Heart left ventricle (tissue), 16 donors: ENCODE results near the gene MPG. TPM values are rescaled to one million over a fixed set of nuclear protein-coding genes. Genes with fewer than 3 reads are reported as not detected.
"Not testable (repeated sequence)": the region's sequence is repeated elsewhere in the genome, so short reads cannot be mapped to it uniquely, and the experiment has no call there.

ENCODE experiments used
- ATAC-seq, 4 donors: fragments of 200-7000 bp; cut with Tn5 transposase; one replicate each; pipeline ENCODE4 v1.9.1; 2020 to 2022; ENCODE audit warnings: moderate library complexity in 4 of 4, mild to moderate bottlenecking in 3 of 4, moderate number of reproducible peaks in 1 of 4
- DNase-seq, 5 donors: peaks; one replicate each; pipeline ENCODE4 v3.0.0-alpha.2; 2020
- H3K27ac ChIP-seq, 12 donors: fragments of 200-600 bp; sonication (generic) in 4 of 12; one replicate each; pipeline versions ENCODE4 v1.5.0 to v1.8.0; 2016 to 2022; ENCODE audit warnings: mild to moderate bottlenecking in 2 of 12
- H3K27me3 ChIP-seq, 9 donors: fragments of 200-600 bp; sonication (generic) in 2 of 9; one replicate each; pipeline versions ENCODE4 v1.5.1 to v1.8.0; 2016 to 2022; ENCODE audit warnings: mild to moderate bottlenecking in 3 of 9
- H3K36me3 ChIP-seq, 9 donors: fragments of 200-600 bp; sonication (generic) in 2 of 9; one replicate each; pipeline versions ENCODE4 v1.5.0 to v1.8.0; 2018 to 2022; ENCODE audit warnings: mild to moderate bottlenecking in 2 of 9
- H3K4me1 ChIP-seq, 12 donors: fragments of 200-600 bp; sonication (generic) in 4 of 12; one replicate each; pipeline versions ENCODE4 v1.5.0 to v1.8.0; 2016 to 2022; ENCODE audit warnings: mild to moderate bottlenecking in 3 of 12
- H3K4me3 ChIP-seq, 12 donors: fragments of 200-600 bp; sonication (generic) in 4 of 12; one replicate each; pipeline versions ENCODE4 v1.5.0 to v1.8.0; 2017 to 2022; ENCODE audit warnings: mild to moderate bottlenecking in 9 of 12, moderate library complexity in 4 of 12
- H3K9me3 ChIP-seq, 12 donors: fragments of 200-600 bp; sonication (generic) in 4 of 12; one replicate each; pipeline versions ENCODE4 v1.5.0 to v1.8.0; 2016 to 2022; ENCODE audit warnings: mild to moderate bottlenecking in 1 of 12
- CTCF ChIP-seq, 12 donors: fragments of 200-600 bp; sonication (generic) in 4 of 12; IDR thresholded peaks; one replicate each; pipeline versions ENCODE4 v1.5.0 to v1.8.0; 2018 to 2022; ENCODE audit warnings: antibody characterized with exemption in 12 of 12, mild to moderate bottlenecking in 5 of 12
- POLR2A ChIP-seq, 2 donors: fragments of 450-650 bp; IDR thresholded peaks; one replicate each; pipeline ENCODE4 v1.6.1; 2017; ENCODE audit warnings: antibody characterized with exemption in 2 of 2, mild to moderate bottlenecking in 2 of 2, moderate library complexity in 2 of 2
- WGBS, 4 donors: extraction: QIAGEN DNeasy Blood & Tissue Kit in 2 of 4; methylation state at CpG; one replicate each; pipeline versions ENCODE4 v1.1.5 to v1.1.7; 2013 to 2018; 5-methylcytosine and 5-hydroxymethylcytosine counted together
- intact Hi-C, 10 donors: fragments of 100-400 bp; cut with DNase I; formaldehyde crosslinking; loops; one replicate each; pipeline versions ENCODE4 v1.11.1 to v1.14.2; 2022
- long read RNA-seq, 3 donors: library from polyadenylated mRNA; unstranded; transcript quantifications; one replicate each; pipeline ENCODE4 v2.0.0, GENCODE V29; 2020 to 2021
- polyA plus RNA-seq, 2 donors: library from polyadenylated mRNA; stranded (reverse); fragments of 200-250 nt; gene quantifications; one replicate each; pipeline ENCODE4 v1.2.3, GENCODE V29; 2013
- total RNA-seq, 9 donors: library from RNA; depleted of rRNA in 2 of 9; stranded (reverse); fragments of >200 nt in 2 of 9; fragmentation: NEBNext Ultra II Directional in 3 of 9; extraction: Animal tissue kit (Norgen Biotek cat#: 25700) in 3 of 9; gene quantifications; one replicate each; pipeline versions ENCODE4 v1.1.0 to v1.2.4, GENCODE V29; 2016 to 2023
- donor health status: ischemic (EF 13 %, LVEDD 7.1; RV severe dilation, severe dysfunction).
- donor health status: healthy with polysubstance abuse.
- donor health status: DM: no; HTN: yes; CAD: no.
- donor health status: DM: no; HTN: no; CAD: no.
- donor health status: ischemic (EF 25% LVEDD 6.9; RV normal size, moderate dysfunction).
- donor health status: ischemic (EF 25% LVEDD 5.7; RV mildly dilated, moderate dysfunction).
- donor health status: healthy.
- donor health status: DM: yes; HTN: yes; CAD: no.
- donor health status: ischemic (EF 35%, LVEDD 5.7; RV mildly dilated, moderate dysfunction).
- donor health status: nonischemic (EF 11% LVEDD 7.7; RV severe dilation, severe dysfunction).
- donor health status: DM: yes; HTN: yes; CAD: no.
- donor health status: PGD.
- donor health status: ischemic (EF 29% LVEDD 5.4; RV normal size, mild dysfunction).
- donor health status: nonischemic (EF 23%, LVEDD 6.1; RV moderate dilation, normal function).

MPG gene
- total RNA-seq = 10 to 100 TPM; 30.5 to 89.7 (median 38.6) TPM
- polyA plus RNA-seq = 10 to 100 TPM; 63.5 to 77.3 TPM
- long read RNA-seq, donor 1, transcript MPG-202 (4 exons, 1,205 nt) = major isoform, 40 of 57 reads
- long read RNA-seq, donor 1, partial matches to known transcripts = 14 of 57 reads
- long read RNA-seq, donor 1, other reads (novel, unspliced or antisense) = 3 of 57 reads
- long read RNA-seq, donor 2, transcript MPG-202 (4 exons, 1,205 nt) = major isoform, 104 of 126 reads
- long read RNA-seq, donor 2, partial matches to known transcripts = 9 of 126 reads
- long read RNA-seq, donor 2, other reads (novel, unspliced or antisense) = 8 of 126 reads
- long read RNA-seq, donor 3, transcript MPG-202 (4 exons, 1,205 nt) = major isoform, 24 of 43 reads
- long read RNA-seq, donor 3, partial matches to known transcripts = 16 of 43 reads
- long read RNA-seq, donor 3, other reads (novel, unspliced or antisense) = 1 of 43 reads

- peak in 3 of 4 donors; percentile 56 to 71 (median 67) for ATAC-seq
- H3K27me3 ChIP-seq = peaks cover 0 to 12% (median 0%) of the 10 kb centered on the region in 9 donors
- 0 to 1% (median 1%) methylated on average over 19 to 83 of the region's 83 CpGs for WGBS, 4 donors
- TF ChIP-seq CTCF (IDR thresholded peaks at IDR 0.05) (no peak), POLR2A (IDR thresholded peaks at IDR 0.05) (peak in 1 of 2 donors; percentile 82)
- intact Hi-C loops = no loop called here
- peaks cover 0 to 21% (median 13%) of the 10 kb centered on the region in 9 donors for H3K36me3 ChIP-seq
- H3K9me3 ChIP-seq = no peaks in the 10 kb centered on the region
- H3K4me3 ChIP-seq = peak within 1 kb of the TSS; percentile 61 to 99 (median 86)
- H3K4me1 ChIP-seq = peaks cover 0 to 66% (median 55%) of the 10 kb centered on the region in 12 donors
- H3K27ac ChIP-seq = peak within 1 kb of the TSS; percentile 91 to 99 (median 96)
- DNase-seq = peak; percentile 91 to 95 (median 92)
Measured at GRCh38 chr16:77807-78443, at the start of gene MPG. MPG (plus strand) TSS chr16:78225; CDS start chr16:78310, 85 bp downstream.

GRCh38 chr16:30627-31026, 47.4 kb upstream of the MPG start:
- H3K4me3 ChIP-seq, intact Hi-C loops, H3K36me3 ChIP-seq, ATAC-seq, H3K27ac ChIP-seq, H3K9me3 ChIP-seq, H3K27me3 ChIP-seq: not testable (repeated sequence)
- peak in 1 of 5 donors; percentile 2 for DNase-seq
- WGBS, 4 donors = 67 to 78% (median 70%) methylated on average over 1 to 5 of the region's 7 CpGs
- H3K4me1 ChIP-seq = peaks cover 0 to 14% (median 0%) of the 10 kb centered on the region in 12 donors

GRCh38 chr16:33154-33876, 44.7 kb upstream of the MPG start:
- intact Hi-C loops, H3K27ac ChIP-seq, H3K9me3 ChIP-seq, ATAC-seq, H3K36me3 ChIP-seq, H3K4me3 ChIP-seq, H3K27me3 ChIP-seq: not testable (repeated sequence)
- peaks cover 0 to 14% (median 0%) of the 10 kb centered on the region in 12 donors for H3K4me1 ChIP-seq
- 81 to 100% (median 89%) methylated on average over 3 to 5 of the region's 8 CpGs for WGBS, 4 donors
- peak in 1 of 5 donors; percentile 51 for DNase-seq

GRCh38 chr16:33877-34647, 44.0 kb upstream of the MPG start:
- Histone ChIP-seq H3K4me1 (peaks cover 0 to 15% (median 0%) of the 10 kb centered on the region in 12 donors), H3K27ac (no peak overlapping the region), H3K9me3 (no peaks in the 10 kb centered on the region), H3K36me3 (no peaks in the 10 kb centered on the region), H3K4me3 (no peak overlapping the region), H3K27me3 (no peaks in the 10 kb centered on the region)
- TF ChIP-seq POLR2A (IDR thresholded peaks at IDR 0.05) = no peak
- TF ChIP-seq CTCF (IDR thresholded peaks at IDR 0.05) = no peak
- intact Hi-C loops = no loop called here
- WGBS, 4 donors = 81 to 89% (median 87%) methylated on average over 19 to 21 of the region's 21 CpGs
- DNase-seq (peak in 1 of 5 donors; percentile 48), ATAC-seq (no peak)
